GM19238 (cell line): ENCODE measurements around the gene RNF26.
"Not testable (repeated sequence)": the region's sequence is repeated elsewhere in the genome, so short reads cannot be mapped to it uniquely, and the experiment has no call there.

Experiments used
- DNase-seq: peaks from one replicate; pipeline ENCODE4 v3.0.0; 2011; ENCODE audit warnings: low spot score; ENCODE audit not compliant: insufficient read length

The RNF26 gene

DNA sequence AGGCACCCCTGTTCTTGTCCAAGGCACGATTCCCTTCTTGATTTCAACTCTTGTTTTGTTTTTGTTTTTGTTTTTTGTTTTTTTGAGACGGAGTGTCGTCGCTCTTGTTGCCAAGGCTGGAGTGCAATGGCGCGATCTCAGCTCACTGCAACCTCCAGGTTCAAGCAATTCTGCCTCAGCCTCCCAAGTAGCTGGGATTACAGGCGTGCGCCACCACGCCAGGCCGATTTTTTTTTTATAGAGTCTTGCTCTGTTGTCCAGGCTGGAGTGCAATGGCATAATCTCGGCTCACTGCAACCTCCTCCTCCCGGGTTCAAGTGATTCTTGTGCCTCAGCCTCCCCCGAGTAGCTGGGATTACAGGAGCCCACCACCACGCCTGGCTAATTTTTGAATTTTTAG, 48.2 kb downstream of the RNF26 start:
- not testable (repeated sequence) for DNase-seq

DNA sequence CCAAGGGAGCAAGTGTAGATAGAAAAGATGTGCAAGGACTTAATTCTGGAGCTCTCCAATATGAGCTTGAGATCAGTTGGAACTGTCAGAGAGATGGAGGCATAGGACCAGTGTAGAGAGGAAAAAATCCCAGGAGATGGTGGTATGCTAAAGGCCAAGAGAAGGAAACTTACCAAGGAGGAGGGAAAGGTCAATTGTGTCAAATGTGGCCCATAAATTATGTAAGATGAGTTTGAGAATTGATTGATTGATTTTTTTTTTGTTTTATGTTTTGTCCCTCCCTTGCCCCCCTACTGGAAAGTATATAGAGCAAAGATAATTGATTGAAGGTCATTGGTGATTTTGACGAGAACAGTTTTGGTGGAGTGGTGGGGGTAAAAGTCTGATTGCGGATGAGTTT, 50.0 kb downstream of the RNF26 start:
- DNase-seq: no peak
